Esophagus squamous epithelium (tissue), 5 donors: ENCODE measurements around the gene C9orf57. TPM values are rescaled to one million over a fixed set of nuclear protein-coding genes. Genes with fewer than 3 reads are reported as not detected.
"Not testable (repeated sequence)": the region's sequence is repeated elsewhere in the genome, so short reads cannot be mapped to it uniquely, and the experiment has no call there.

Experiments used
- DNase-seq: peaks from one replicate; lab custom pipeline; 2025; lab: John Stamatoyannopoulos, UW
- H3K27ac ChIP-seq, 4 donors: fragments of 200-600 bp; sonication (generic); one replicate each; pipeline ENCODE4 v1.5.1; 2016 to 2019; ENCODE audit warnings: mild to moderate bottlenecking in 1 of 4
- H3K27me3 ChIP-seq, 4 donors: fragments of 200-600 bp; sonication (generic); 1 replicate in 3 of 4; 2 replicates in 1 of 4; pipeline versions ENCODE4 v1.5.1 to v1.6.0; 2017 to 2021; ENCODE audit warnings: antibody characterized with exemption in 1 of 4
- H3K36me3 ChIP-seq, 3 donors: fragments of 200-600 bp; sonication (generic); one replicate each; pipeline ENCODE4 v1.5.1; 2016 to 2019
- H3K4me1 ChIP-seq, 3 donors: fragments of 200-600 bp; sonication (generic); one replicate each; pipeline ENCODE4 v1.5.1; 2017 to 2019
- H3K4me3 ChIP-seq, 4 donors: fragments of 200-600 bp; sonication (generic); 1 replicate in 3 of 4; 2 replicates in 1 of 4; pipeline ENCODE4 v1.5.1; 2016 to 2019; ENCODE audit warnings: mild to moderate bottlenecking in 2 of 4, moderate library complexity in 1 of 4
- H3K9me3 ChIP-seq, 3 donors: fragments of 200-600 bp; sonication (generic); one replicate each; pipeline ENCODE4 v1.5.1; 2016 to 2019
- CTCF ChIP-seq, 6 experiments: fragments of 450-650 bp in 4 of 6; fragments of 200-600 bp in 2 of 6; sonication (generic) in 2 of 6; IDR thresholded peaks; one replicate each; pipeline ENCODE4 v1.5.1; 2016 to 2019; ENCODE audit warnings: antibody characterized with exemption in 6 of 6, mild to moderate bottlenecking in 4 of 6, moderate library complexity in 4 of 6
- POLR2A ChIP-seq, 4 donors: fragments of 450-650 bp; IDR thresholded peaks; one replicate each; pipeline ENCODE4 v1.6.1; 2017; ENCODE audit warnings: antibody characterized with exemption in 4 of 4, mild to moderate bottlenecking in 4 of 4, moderate library complexity in 3 of 4
- WGBS, 2 donors: methylation state at CpG; one replicate each; pipeline ENCODE4 v1.1.5; 2018; 5-methylcytosine and 5-hydroxymethylcytosine counted together
- intact Hi-C: fragments of 100-400 bp; cut with DNase I; formaldehyde crosslinking; loops from one replicate; pipeline ENCODE4 v1.15.0; 2022
- total RNA-seq, 4 donors: library from RNA; depleted of rRNA; stranded (reverse); fragments of >200 nt; gene quantifications; one replicate each; pipeline ENCODE4 v1.1.0, GENCODE V29; 2016
- donor health status: DM: yes; HTN: yes; CAD: no.

Gene C9orf57
- total RNA-seq, 4 donors from 2014 or later: not detected

- DNase-seq: no peak
- Histone ChIP-seq H3K36me3 (no peaks in the 10 kb centered on the region), H3K27me3 (no peaks in the 10 kb centered on the region), H3K4me3 (no peak overlapping the region), H3K27ac (no peak overlapping the region), H3K9me3 (no peaks in the 10 kb centered on the region), H3K4me1 (no peaks in the 10 kb centered on the region)
- WGBS, 2 donors: 70 to 78% methylated on average over 2 of the region's 2 CpGs
- intact Hi-C loops: no loop called here
- TF ChIP-seq POLR2A (IDR thresholded peaks at IDR 0.05): no peak
- TF ChIP-seq CTCF (IDR thresholded peaks at IDR 0.05): no peak
Observed at GRCh38 chr9:72082536-72082935, 22.1 kb upstream of the C9orf57 start.

- H3K27me3 ChIP-seq, DNase-seq, intact Hi-C loops, H3K4me3 ChIP-seq, H3K4me1 ChIP-seq, H3K36me3 ChIP-seq, H3K9me3 ChIP-seq, H3K27ac ChIP-seq: not testable (repeated sequence)
- 58 to 67% methylated on average over 2 of the region's 2 CpGs for WGBS, 2 donors
Observed at GRCh38 chr9:72074666-72075065, 14.3 kb upstream of the C9orf57 start.

GRCh38 chr9:72065076-72065475, 4.7 kb upstream of the C9orf57 start:
- H3K4me1 ChIP-seq: no peaks in the 10 kb centered on the region
- intact Hi-C loops: no loop called here
- 35 to 56% methylated on average over 7 of the region's 7 CpGs for WGBS, 2 donors
- no peak overlapping the region for H3K27ac ChIP-seq
- DNase-seq: no peak
- H3K36me3 ChIP-seq: no peaks in the 10 kb centered on the region
- H3K4me3 ChIP-seq: no peak overlapping the region
- TF ChIP-seq CTCF (IDR thresholded peaks at IDR 0.05): no peak
- TF ChIP-seq POLR2A (IDR thresholded peaks at IDR 0.05): no peak
- H3K9me3 ChIP-seq: no peaks in the 10 kb centered on the region
- no peaks in the 10 kb centered on the region for H3K27me3 ChIP-seq

GRCh38 chr9:72052122-72052521, 8.3 kb downstream of the C9orf57 start:
- Histone ChIP-seq H3K4me3 (no peak overlapping the region), H3K36me3 (no peaks in the 10 kb centered on the region), H3K27ac (no peak overlapping the region), H3K4me1 (no peaks in the 10 kb centered on the region), H3K27me3 (no peaks in the 10 kb centered on the region), H3K9me3 (no peaks in the 10 kb centered on the region)
- no peak for TF ChIP-seq CTCF (IDR thresholded peaks at IDR 0.05)
- no peak for TF ChIP-seq POLR2A (IDR thresholded peaks at IDR 0.05)
- intact Hi-C loops: no loop called here
- DNase-seq: no peak
- WGBS, 2 donors: 82 to 91% methylated on average over 3 of the region's 3 CpGs

GRCh38 chr9:72048850-72049249, 11.6 kb downstream of the C9orf57 start:
- no peak for DNase-seq
- H3K4me3 ChIP-seq: no peak overlapping the region
- no peaks in the 10 kb centered on the region for H3K4me1 ChIP-seq
- H3K27ac ChIP-seq: no peak overlapping the region
- H3K9me3 ChIP-seq: no peaks in the 10 kb centered on the region
- no peaks in the 10 kb centered on the region for H3K27me3 ChIP-seq
- H3K36me3 ChIP-seq: no peaks in the 10 kb centered on the region
- TF ChIP-seq CTCF (IDR thresholded peaks at IDR 0.05) (no peak), POLR2A (IDR thresholded peaks at IDR 0.05) (no peak)
- intact Hi-C loops: loop anchor here (10.0 kb wide), 1 partner anchor 546 kb away; no protein-coding TSS in a partner anchor
- WGBS, 2 donors: 84 to 87% methylated on average over 10 of the region's 10 CpGs
